ENCODE measurements around the gene NSD1.

GRCh38 chr5:177231479-177232250 is 98.1 kb downstream of the NSD1 start:
- TF ChIP-seq CTCF (IDR thresholded peaks at IDR 0.05), result no peak
- TF ChIP-seq POLR2A (IDR thresholded peaks at IDR 0.05), result no peak

All from testis (tissue), 2 donors.